HUES48 (cell line): ENCODE measurements around the gene NR1H3.

Experiments
- H3K27ac ChIP-seq: one replicate; pipeline ENCODE4 v1.7.0; 2013; ENCODE audit warnings: low read depth, low read length, inconsistent platforms
- H3K27me3 ChIP-seq: 2 replicates; pipeline ENCODE4 v1.6.1; 2013; ENCODE audit warnings: mild to moderate bottlenecking, low read length; ENCODE audit not compliant: control insufficient read depth, insufficient read depth
- H3K36me3 ChIP-seq: 2 replicates; pipeline ENCODE4 v1.6.1; 2013; ENCODE audit warnings: low read length; ENCODE audit not compliant: control insufficient read depth, insufficient read depth
- H3K4me1 ChIP-seq: 2 replicates; pipeline ENCODE4 v1.6.1; 2013; ENCODE audit warnings: mild to moderate bottlenecking, low read length; ENCODE audit not compliant: control insufficient read depth, insufficient read depth
- H3K4me3 ChIP-seq: 2 replicates; pipeline ENCODE4 v1.5.1; 2013; ENCODE audit warnings: mild to moderate bottlenecking, low read depth, low read length
- H3K9ac ChIP-seq: 2 replicates; pipeline ENCODE4 v1.6.1; 2013; ENCODE audit warnings: mild to moderate bottlenecking, low read depth, low read length, moderate library complexity
- H3K9me3 ChIP-seq: 2 replicates; pipeline ENCODE4 v1.6.1; 2013; ENCODE audit warnings: low read length; ENCODE audit not compliant: control insufficient read depth, insufficient read depth

The NR1H3 gene

DNA sequence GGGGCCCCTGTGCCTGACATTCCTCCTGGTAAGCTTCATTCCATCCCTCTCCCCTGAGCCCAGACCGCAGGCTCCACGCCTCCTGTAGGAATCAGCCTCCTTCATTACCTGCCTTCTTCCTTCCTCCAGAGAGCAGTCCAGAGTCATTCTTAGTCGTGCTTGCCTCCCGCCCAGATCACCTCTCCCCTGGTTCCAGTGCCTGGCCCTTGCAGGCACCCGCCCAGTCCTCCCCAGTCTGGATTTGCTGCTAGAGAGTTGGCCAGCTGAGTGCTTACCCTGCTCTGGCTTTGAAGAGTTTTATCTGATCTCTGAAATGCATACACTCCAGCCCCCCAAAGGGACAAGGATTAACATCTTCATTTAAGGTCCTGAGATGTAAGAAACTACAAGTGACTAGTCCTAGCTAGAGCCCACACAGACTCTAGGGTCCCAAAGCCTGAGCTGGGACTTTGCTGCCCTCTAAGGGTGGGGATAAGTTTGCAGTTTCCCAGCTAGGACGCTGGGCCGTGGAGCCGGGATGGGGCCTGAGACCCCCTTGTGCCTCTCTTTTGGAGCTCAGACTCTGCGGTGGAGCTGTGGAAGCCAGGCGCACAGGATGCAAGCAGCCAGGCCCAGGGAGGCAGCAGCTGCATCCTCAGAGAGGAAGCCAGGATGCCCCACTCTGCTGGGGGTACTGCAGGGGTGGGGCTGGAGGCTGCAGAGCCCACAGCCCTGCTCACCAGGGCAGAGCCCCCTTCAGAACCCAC lies 1.6 kb downstream of the NR1H3 start:
- Histone ChIP-seq H3K27ac (peak overlapping the region; percentile 53), H3K9ac (0 out of 2 replicates have a peak overlapping the region, but pooled peaks have one; percentile 5), H3K4me3 (no peak overlapping the region)

DNA sequence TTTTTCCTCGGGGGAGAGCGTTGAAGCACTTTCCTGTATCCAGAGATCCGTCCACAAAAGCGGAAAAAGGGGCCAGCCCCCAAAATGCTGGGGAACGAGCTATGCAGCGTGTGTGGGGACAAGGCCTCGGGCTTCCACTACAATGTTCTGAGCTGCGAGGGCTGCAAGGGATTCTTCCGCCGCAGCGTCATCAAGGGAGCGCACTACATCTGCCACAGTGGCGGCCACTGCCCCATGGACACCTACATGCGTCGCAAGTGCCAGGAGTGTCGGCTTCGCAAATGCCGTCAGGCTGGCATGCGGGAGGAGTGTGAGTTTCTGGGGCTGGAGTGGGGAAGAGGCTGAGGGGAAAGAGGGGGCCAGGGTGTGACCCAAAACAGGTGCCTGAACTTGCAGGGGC lies 2.6 kb downstream of the NR1H3 start:
- Histone ChIP-seq H3K4me1 (peaks cover 18% of the 10 kb centered on the region), H3K36me3 (no peaks in the 10 kb centered on the region), H3K27me3 (no peaks in the 10 kb centered on the region), H3K9me3 (no peaks in the 10 kb centered on the region), H3K9ac (no peak overlapping the region), H3K27ac (no peak overlapping the region), H3K4me3 (no peak overlapping the region)

More for the DNA sequence above, 1.6 kb downstream of the NR1H3 start:
- Histone ChIP-seq H3K4me1 (peaks cover 18% of the 10 kb centered on the region), H3K36me3 (no peaks in the 10 kb centered on the region), H3K9me3 (no peaks in the 10 kb centered on the region), H3K27me3 (no peaks in the 10 kb centered on the region)

DNA sequence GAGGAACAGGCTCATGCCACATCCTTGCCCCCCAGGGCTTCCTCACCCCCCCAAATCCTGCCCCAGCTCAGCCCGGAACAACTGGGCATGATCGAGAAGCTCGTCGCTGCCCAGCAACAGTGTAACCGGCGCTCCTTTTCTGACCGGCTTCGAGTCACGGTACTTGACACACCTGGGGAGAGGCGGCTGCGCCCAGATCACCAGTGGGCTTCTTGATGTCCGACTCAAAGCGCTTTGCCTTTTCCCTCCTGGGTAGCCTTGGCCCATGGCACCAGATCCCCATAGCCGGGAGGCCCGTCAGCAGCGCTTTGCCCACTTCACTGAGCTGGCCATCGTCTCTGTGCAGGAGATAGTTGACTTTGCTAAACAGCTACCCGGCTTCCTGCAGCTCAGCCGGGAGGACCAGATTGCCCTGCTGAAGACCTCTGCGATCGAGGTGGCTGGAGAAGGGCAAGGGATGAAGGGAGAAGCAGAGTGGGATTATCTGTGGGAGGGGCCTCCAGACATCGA lies 3.5 kb downstream of the NR1H3 start:
- no peak overlapping the region for H3K27ac ChIP-seq

DNA sequence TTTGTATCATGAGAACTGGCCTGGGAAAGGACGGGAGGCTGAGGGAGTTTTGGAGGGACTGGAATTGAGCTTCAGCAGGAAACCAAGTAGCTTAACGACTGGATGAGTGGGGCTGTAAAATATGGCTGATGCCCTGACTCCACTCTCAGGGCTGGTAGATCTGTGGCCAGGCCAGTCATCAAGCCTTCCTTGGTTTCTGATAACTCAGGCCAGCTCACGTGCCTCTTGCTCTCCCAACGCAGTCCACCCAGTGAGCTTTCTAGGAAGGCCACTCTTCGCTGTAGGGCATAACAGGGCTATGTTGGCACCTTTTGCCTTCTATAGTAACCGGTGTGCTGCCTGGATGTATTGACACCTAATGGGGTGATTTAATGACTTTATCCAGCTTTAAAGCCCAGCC lies 6.3 kb downstream of the NR1H3 start:
- H3K4me1 ChIP-seq: peaks cover 21% of the 10 kb centered on the region
- no peaks in the 10 kb centered on the region for H3K9me3 ChIP-seq
- H3K27ac ChIP-seq: no peak overlapping the region
- H3K4me3 ChIP-seq: no peak overlapping the region
- no peaks in the 10 kb centered on the region for H3K36me3 ChIP-seq
- H3K27me3 ChIP-seq: no peaks in the 10 kb centered on the region
- H3K9ac ChIP-seq: no peak overlapping the region

More for the DNA sequence above, 3.5 kb downstream of the NR1H3 start:
- no peaks in the 10 kb centered on the region for H3K9me3 ChIP-seq
- H3K9ac ChIP-seq: no peak overlapping the region
- peaks cover 18% of the 10 kb centered on the region for H3K4me1 ChIP-seq
- no peak overlapping the region for H3K4me3 ChIP-seq
- H3K36me3 ChIP-seq: no peaks in the 10 kb centered on the region
- no peaks in the 10 kb centered on the region for H3K27me3 ChIP-seq

DNA sequence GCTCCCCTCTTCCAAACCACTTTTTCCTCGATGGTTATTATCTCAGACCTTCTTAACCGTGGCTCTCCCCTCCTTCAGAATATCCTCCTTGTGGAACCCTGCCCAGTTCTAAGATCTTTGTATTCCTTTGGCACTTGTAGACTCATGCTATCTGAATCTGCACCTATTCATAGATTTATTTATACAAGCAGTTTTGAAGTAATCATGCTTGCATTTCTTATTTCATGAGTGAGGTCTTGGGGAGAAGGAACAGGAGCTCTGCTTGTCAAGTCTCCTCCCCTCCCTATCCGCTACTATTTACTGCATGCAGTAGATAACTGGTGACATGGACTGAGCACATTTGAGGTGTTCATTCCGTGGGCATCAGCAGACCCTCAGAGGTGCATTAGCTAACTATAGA lies 6.7 kb downstream of the NR1H3 start:
- Histone ChIP-seq H3K36me3 (no peaks in the 10 kb centered on the region), H3K27me3 (no peaks in the 10 kb centered on the region), H3K27ac (no peak overlapping the region), H3K9ac (no peak overlapping the region), H3K4me3 (no peak overlapping the region), H3K4me1 (peaks cover 18% of the 10 kb centered on the region), H3K9me3 (no peaks in the 10 kb centered on the region)

DNA sequence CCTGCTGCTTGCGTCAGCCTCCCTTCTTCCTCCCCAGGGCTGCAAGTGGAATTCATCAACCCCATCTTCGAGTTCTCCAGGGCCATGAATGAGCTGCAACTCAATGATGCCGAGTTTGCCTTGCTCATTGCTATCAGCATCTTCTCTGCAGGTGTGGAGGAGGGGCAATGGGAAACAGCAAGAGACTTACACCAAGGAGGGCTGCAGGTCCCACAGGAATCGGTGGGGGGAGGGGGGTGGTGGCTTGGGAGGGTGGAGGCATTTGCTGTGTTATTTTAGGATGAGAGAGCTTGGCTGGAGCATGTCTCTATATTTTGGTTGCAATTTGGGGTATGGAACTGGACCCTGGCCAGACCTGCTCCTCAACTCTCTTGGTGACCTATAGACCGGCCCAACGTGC lies 10.1 kb downstream of the NR1H3 start:
- no peaks in the 10 kb centered on the region for H3K27me3 ChIP-seq
- peaks cover 33% of the 10 kb centered on the region for H3K4me1 ChIP-seq

DNA sequence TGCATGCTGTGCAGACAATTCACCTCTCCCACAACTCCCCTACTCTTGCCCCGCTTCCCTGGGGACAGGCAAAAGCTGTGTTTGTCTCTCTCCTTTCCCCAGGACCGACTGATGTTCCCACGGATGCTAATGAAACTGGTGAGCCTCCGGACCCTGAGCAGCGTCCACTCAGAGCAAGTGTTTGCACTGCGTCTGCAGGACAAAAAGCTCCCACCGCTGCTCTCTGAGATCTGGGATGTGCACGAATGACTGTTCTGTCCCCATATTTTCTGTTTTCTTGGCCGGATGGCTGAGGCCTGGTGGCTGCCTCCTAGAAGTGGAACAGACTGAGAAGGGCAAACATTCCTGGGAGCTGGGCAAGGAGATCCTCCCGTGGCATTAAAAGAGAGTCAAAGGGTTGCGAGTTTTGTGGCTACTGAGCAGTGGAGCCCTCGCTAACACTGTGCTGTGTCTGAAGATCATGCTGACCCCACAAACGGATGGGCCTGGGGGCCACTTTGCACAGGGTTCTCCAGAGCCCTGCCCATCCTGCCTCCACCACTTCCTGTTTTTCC lies 10.7 kb downstream of the NR1H3 start:
- Histone ChIP-seq H3K4me3 (peak overlapping the region; percentile 94), H3K27ac (peak overlapping the region; percentile 95), H3K9ac (no peak overlapping the region; the same call in 1 of the 2 replicates), H3K36me3 (no peaks in the 10 kb centered on the region), H3K4me1 (peaks cover 33% of the 10 kb centered on the region), H3K27me3 (no peaks in the 10 kb centered on the region), H3K9me3 (no peaks in the 10 kb centered on the region)

More for the DNA sequence above, 10.1 kb downstream of the NR1H3 start:
- H3K9ac ChIP-seq: no peak overlapping the region
- peak overlapping the region; percentile 95 for H3K27ac ChIP-seq
- H3K4me3 ChIP-seq: peak overlapping the region; percentile 94; the same call in 1 of the 2 replicates
- no peaks in the 10 kb centered on the region for H3K9me3 ChIP-seq
- H3K36me3 ChIP-seq: no peaks in the 10 kb centered on the region

DNA sequence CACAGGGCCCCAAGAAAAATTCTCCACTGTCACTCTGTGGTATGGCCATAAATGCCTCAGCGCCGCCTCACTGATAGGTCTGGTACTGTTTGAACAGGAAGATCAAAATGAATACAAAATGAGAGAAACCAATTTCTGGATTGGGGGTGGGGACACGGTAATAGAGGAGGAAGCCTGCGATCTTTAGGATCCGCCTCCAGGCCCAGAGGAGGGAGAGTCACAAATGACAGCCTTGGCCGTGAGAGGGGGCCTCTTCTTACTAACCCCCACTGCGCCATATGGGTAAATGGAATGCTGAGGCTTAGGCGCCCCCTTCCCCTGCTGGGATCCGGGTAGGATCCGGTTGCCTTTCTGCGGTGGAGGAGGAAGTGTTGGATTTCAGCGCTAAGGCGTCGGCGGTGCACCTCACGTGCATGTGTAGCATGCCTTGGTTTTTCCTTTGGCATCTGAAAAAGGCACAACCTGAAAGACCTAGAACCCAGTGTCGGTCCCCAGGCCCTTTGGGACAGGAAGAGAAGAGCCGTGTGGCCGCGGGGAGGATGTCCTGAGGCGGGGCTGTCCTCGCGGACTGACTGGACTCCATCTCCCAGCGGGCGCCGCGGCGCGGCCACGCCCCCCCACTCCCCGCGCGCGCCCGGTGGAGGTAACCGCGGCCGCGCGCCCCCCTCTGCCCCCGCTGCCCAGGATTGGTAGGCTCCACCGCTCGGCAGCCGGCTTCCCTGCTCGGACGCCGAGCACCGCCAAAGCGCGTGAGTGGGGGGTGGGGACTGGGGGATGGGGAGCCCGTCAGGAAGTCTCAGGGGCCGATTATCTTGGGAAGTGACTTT lies 11.4 kb downstream of the NR1H3 start:
- Histone ChIP-seq H3K9me3 (no peaks in the 10 kb centered on the region), H3K4me3 (peak overlapping the region; percentile 94), H3K36me3 (peaks cover 6% of the 10 kb centered on the region; the same call in 1 of the 2 replicates), H3K9ac (peak overlapping the region; percentile 83), H3K4me1 (peaks cover 33% of the 10 kb centered on the region), H3K27ac (peak overlapping the region; percentile 95), H3K27me3 (no peaks in the 10 kb centered on the region)

DNA sequence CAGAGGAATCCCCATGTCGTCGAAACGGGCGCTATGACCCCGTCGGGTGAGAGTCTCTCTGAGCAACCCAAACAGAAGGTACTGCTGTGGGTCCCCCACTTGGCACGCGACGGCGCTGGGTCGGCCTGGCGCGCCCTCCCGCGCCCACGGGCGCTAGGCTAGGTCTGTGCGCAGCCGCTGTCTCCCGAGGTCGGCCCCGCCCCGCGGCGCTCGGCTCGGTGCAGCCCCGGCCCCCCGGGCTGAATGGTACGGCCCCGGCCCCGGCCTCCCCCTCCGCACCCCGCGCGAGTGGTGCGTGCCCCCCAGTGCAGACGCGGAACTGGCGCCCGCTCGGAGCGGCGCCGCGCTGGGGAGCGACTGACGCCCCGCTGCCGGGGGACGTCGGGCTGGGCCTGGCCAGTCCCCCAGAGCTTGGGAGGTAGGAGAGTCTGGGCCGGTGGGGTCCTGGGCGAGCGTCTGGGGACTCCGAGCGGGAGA lies 12.1 kb downstream of the NR1H3 start, which contains the start of gene MADD:
MADD (plus strand) TSS at position 305 of the 477 bp plus-strand sequence.
- no peaks in the 10 kb centered on the region for H3K9me3 ChIP-seq
- H3K9ac ChIP-seq: peak within 1 kb of the TSS; percentile 83
- H3K27ac ChIP-seq: peak within 1 kb of the TSS; percentile 95
- H3K36me3 ChIP-seq: peaks cover 13% of the 10 kb centered on the region
- H3K4me1 ChIP-seq: peaks cover 33% of the 10 kb centered on the region
- peak within 1 kb of the TSS; percentile 94 for H3K4me3 ChIP-seq
- H3K27me3 ChIP-seq: no peaks in the 10 kb centered on the region

DNA sequence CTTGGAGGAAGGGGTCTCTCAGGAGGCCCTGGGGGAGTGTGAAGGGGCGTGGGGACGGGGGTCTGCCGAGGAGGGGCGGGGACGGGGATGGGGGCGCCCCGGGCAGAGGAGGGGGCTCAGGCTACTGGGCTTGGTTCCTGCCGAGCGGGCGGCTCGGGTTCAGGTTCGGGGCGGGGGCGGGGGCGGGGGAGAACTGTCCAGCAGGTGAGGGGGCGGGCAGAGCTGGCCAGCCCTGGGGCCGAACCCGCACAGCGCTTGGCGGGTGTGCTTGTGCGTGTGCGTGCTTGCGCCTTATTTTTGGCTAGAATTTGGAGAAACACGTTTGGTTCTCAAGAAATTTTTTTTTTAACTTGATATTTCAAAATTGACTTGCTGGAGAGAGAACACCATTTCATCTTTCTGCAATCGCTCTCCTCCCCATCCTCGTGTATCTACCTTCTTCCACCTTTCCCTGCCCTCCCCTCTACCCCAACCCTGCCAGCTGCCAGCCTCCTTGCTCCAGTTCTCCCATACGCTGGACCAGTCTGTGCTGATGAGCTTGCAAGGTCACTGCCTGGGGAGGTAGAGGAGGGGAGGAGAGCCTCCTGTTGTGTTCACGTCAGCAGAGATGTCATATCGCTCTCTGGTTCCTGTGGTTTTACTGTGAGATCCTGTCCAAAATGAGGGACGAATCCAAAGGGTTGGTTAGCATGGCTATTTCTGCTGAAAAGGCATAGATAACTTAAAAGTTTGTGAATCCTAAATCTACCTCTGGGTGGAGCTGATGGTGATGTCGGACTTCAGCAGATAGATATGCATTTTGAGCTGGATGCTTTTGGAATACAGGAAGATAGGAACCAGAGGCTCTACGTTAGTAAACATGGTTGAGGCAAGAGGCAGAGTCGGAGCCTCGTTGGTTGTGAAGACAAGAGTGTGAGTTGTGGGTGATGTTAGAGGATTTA lies 12.8 kb downstream of the NR1H3 start:
- no peaks in the 10 kb centered on the region for H3K27me3 ChIP-seq
- H3K27ac ChIP-seq: peak overlapping the region; percentile 95
- H3K4me1 ChIP-seq: peaks cover 33% of the 10 kb centered on the region
- peak overlapping the region; percentile 94 for H3K4me3 ChIP-seq
- H3K9ac ChIP-seq: peak overlapping the region; percentile 8
- H3K36me3 ChIP-seq: peaks cover 20% of the 10 kb centered on the region
- no peaks in the 10 kb centered on the region for H3K9me3 ChIP-seq
